GM10248 (cell line): ENCODE results near the gene LBH.
A peak's percentile ranks its signal among the peaks of the same experiment; 100 is the strongest.

Source experiments
- CTCF ChIA-PET: fragments of 300-600 bp; sonication (Branson Sonifier 250); formaldehyde crosslinking; extraction: SDS; loops from one replicate; lab custom pipeline; 2021; ENCODE audit warnings: antibody characterized with exemption; lab: Yijun Ruan, JAX
- POLR2A ChIA-PET: fragments of 350-650 bp; sonication (Branson Sonifier 250); formaldehyde crosslinking; extraction: SDS; loops from one replicate; lab custom pipeline; 2020; ENCODE audit warnings: antibody characterized with exemption; lab: Yijun Ruan, JAX
- DNase-seq: peaks from one replicate; pipeline ENCODE4 v3.0.0; 2012; ENCODE audit errors: extremely low spot score
- CTCF ChIP-seq: IDR thresholded peaks from 2 replicates; pipeline ENCODE4 v1.5.1; 2012; ENCODE audit warnings: mild to moderate bottlenecking, low read depth; ENCODE audit errors: extremely low read depth, missing control alignments, control extremely low read depth

Gene LBH

GRCh38 chr2:30239308-30239985, 8.1 kb downstream of the LBH start:
- ChIA-PET CTCF (interaction anchor here (0.7 to 4.0 kb wide), 29 partner anchors 9 to 1094 kb away, joined by 3 to 19 read pairs (median 4); no protein-coding TSS in a partner anchor), POLR2A (interaction anchor here (0.6 to 1.5 kb wide), 2 partner anchors 8 kb away, joined by 5 to 7 read pairs; partner anchors contain the start of gene LBH)
- peak; percentile 58 for DNase-seq
- peak; percentile 63 for TF ChIP-seq CTCF

- ChIA-PET CTCF (interaction anchor here (0.7 to 4.0 kb wide), 18 partner anchors 8 to 1093 kb away, joined by 3 to 19 read pairs (median 6); no protein-coding TSS in a partner anchor), POLR2A (interaction anchor here (1.1 to 1.5 kb wide), 2 partner anchors 8 to 9 kb away, joined by 3 to 7 read pairs; no protein-coding TSS in a partner anchor)
- no peak for DNase-seq
- no peak for TF ChIP-seq CTCF
Measured at GRCh38 chr2:30239986-30240752, 8.8 kb downstream of the LBH start.

DNA sequence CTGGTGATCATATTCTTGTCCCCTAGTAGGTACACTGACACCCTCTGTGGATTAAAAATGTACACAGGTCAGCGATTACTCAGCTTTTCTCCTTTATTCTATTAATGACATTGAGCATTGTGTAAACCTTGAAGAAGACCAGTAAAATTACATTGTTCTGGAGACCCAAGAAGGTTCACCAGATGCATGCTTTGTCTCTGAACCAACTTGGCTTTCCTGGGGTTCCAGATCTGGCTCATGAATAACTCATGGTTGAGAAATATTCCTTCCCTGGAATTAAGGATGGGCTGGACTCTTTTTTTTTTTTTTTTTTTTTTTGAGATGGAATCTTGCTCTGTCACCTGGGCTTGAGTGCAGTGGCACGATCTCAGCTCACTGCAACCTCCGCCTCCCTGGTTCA, 11.9 kb downstream of the LBH start:
- DNase-seq: no peak
- ChIA-PET POLR2A (interaction anchor here (0.6 to 0.8 kb wide), 2 partner anchors 11 to 1118 kb away, joined by 3 to 6 read pairs; no protein-coding TSS in a partner anchor), CTCF (interaction anchor here (0.9 to 2.1 kb wide), 3 partner anchors 10 to 35 kb away, joined by 3 to 7 read pairs (median 4); no protein-coding TSS in a partner anchor)
- no peak for TF ChIP-seq CTCF

- CTCF ChIA-PET: interaction anchor here (1.2 to 1.8 kb wide), 3 partner anchors 11 to 466 kb away, joined by 3 to 5 read pairs (median 3); no protein-coding TSS in a partner anchor
- no peak for DNase-seq
- TF ChIP-seq CTCF: no peak
- POLR2A ChIA-PET: interaction anchor here (0.5 kb wide), 1 partner anchor 83 kb away, joined by 3 read pairs; no protein-coding TSS in a partner anchor
Measured at GRCh38 chr2:30245364-30245763, 14.0 kb downstream of the LBH start.

DNA sequence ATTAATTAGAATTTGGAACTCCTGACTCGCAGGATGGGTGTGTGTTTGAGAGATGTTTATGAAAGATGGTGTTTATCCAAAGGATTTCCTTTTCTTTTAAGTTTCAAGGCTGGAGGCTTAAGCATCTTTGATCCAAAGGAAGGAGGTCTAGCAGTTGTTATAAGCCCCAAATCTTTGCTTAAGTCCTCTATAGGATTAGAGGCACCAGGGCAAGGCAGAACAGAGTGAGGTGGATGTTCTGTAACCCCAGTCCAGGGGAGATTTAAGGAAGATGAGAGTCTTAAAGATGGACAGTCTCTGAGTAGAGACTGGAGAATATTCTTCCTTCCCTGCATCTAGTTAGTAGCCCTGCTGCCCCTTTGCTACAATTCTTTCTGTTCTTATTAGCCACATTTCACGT, 17.5 kb downstream of the LBH start:
- CTCF ChIA-PET: interaction anchor here (1.4 to 1.8 kb wide), 2 partner anchors 10 to 11 kb away, joined by 5 to 9 read pairs; no protein-coding TSS in a partner anchor
- no peak for TF ChIP-seq CTCF
- DNase-seq: no peak
- POLR2A ChIA-PET: no interaction called here

- DNase-seq: no peak
- ChIA-PET POLR2A (no interaction called here), CTCF (interaction anchor here (1.3 to 2.0 kb wide), 2 partner anchors 9 to 10 kb away, joined by 3 to 7 read pairs; no protein-coding TSS in a partner anchor)
- TF ChIP-seq CTCF: no peak
Measured at GRCh38 chr2:30249354-30249753, 18.0 kb downstream of the LBH start.
